ENCODE results near the gene ARHGEF7.

The ARHGEF7 gene

GRCh38 chr13:111270765-111271698 lies 155.9 kb downstream of the ARHGEF7 start:
- TF ChIP-seq ZNF274 (IDR thresholded peaks at IDR 0.05; ENCODE audit: low read depth, low read length) = no peak
- no peak overlapping the region for H3K4me3 ChIP-seq (ENCODE audit: low read length)

- no peak overlapping the region for H3K4me3 ChIP-seq (ENCODE audit: low read length)
- TF ChIP-seq ZNF274 (IDR thresholded peaks at IDR 0.05; ENCODE audit: low read depth, low read length) = no peak
These were observed 157.0 kb downstream of the ARHGEF7 start for GRCh38 chr13:111272117-111272516.

- TF ChIP-seq ZNF274 (IDR thresholded peaks at IDR 0.05; ENCODE audit: low read depth, low read length) = no peak
- no peak overlapping the region for H3K4me3 ChIP-seq (ENCODE audit: low read length)
These were observed 160.3 kb downstream of the ARHGEF7 start for GRCh38 chr13:111275382-111275781.

GRCh38 chr13:111275995-111276618 lies 161.0 kb downstream of the ARHGEF7 start:
- H3K4me3 ChIP-seq (ENCODE audit: low read length) = no peak overlapping the region
- TF ChIP-seq ZNF274 (IDR thresholded peaks at IDR 0.05; ENCODE audit: low read depth, low read length) = no peak

- no peak for TF ChIP-seq ZNF274 (IDR thresholded peaks at IDR 0.05; ENCODE audit: low read depth, low read length)
These were observed 163.1 kb downstream of the ARHGEF7 start for GRCh38 chr13:111278258-111278657.

GRCh38 chr13:111278743-111279652 lies 163.9 kb downstream of the ARHGEF7 start:
- TF ChIP-seq ZNF274 (IDR thresholded peaks at IDR 0.05; ENCODE audit: low read depth, low read length) = no peak
- no peak overlapping the region for H3K4me3 ChIP-seq (ENCODE audit: low read length)

More at GRCh38 chr13:111278258-111278657, 163.1 kb downstream of the ARHGEF7 start:
- no peak overlapping the region for H3K4me3 ChIP-seq (ENCODE audit: low read length)

- no peak for TF ChIP-seq ZNF274 (IDR thresholded peaks at IDR 0.05; ENCODE audit: low read depth, low read length)
- no peak overlapping the region for H3K4me3 ChIP-seq (ENCODE audit: low read length)
These were observed 165.1 kb downstream of the ARHGEF7 start for GRCh38 chr13:111280226-111280625.

GRCh38 chr13:111280681-111281585 lies 165.8 kb downstream of the ARHGEF7 start:
- no peak for TF ChIP-seq ZNF274 (IDR thresholded peaks at IDR 0.05; ENCODE audit: low read depth, low read length)
- no peak overlapping the region for H3K4me3 ChIP-seq (ENCODE audit: low read length)

- no peak for TF ChIP-seq ZNF274 (IDR thresholded peaks at IDR 0.05; ENCODE audit: low read depth, low read length)
- no peak overlapping the region for H3K4me3 ChIP-seq (ENCODE audit: low read length)
These were observed 166.7 kb downstream of the ARHGEF7 start for GRCh38 chr13:111281751-111282311.

GRCh38 chr13:111282425-111282824 lies 167.3 kb downstream of the ARHGEF7 start:
- H3K4me3 ChIP-seq (ENCODE audit: low read length) = no peak overlapping the region
- TF ChIP-seq ZNF274 (IDR thresholded peaks at IDR 0.05; ENCODE audit: low read depth, low read length) = no peak

GRCh38 chr13:111282997-111283396 lies 167.9 kb downstream of the ARHGEF7 start:
- H3K4me3 ChIP-seq (ENCODE audit: low read length) = no peak overlapping the region
- TF ChIP-seq ZNF274 (IDR thresholded peaks at IDR 0.05; ENCODE audit: low read depth, low read length) = no peak

- TF ChIP-seq ZNF274 (IDR thresholded peaks at IDR 0.05; ENCODE audit: low read depth, low read length) = no peak
- no peak overlapping the region for H3K4me3 ChIP-seq (ENCODE audit: low read length)
These were observed 168.3 kb downstream of the ARHGEF7 start for GRCh38 chr13:111283457-111283856.

- no peak for TF ChIP-seq ZNF274 (IDR thresholded peaks at IDR 0.05; ENCODE audit: low read depth, low read length)
- H3K4me3 ChIP-seq (ENCODE audit: low read length) = no peak overlapping the region
These were observed 168.9 kb downstream of the ARHGEF7 start for GRCh38 chr13:111283991-111284390.
